Psoas muscle (tissue), 8 donors: ENCODE measurements around the gene PRKAG2. TPM values are rescaled to one million over a fixed set of nuclear protein-coding genes. Genes with fewer than 3 reads are reported as not detected.

ENCODE experiments used
- ATAC-seq, 4 donors: fragments of 200-7000 bp; cut with Tn5 transposase; one replicate each; pipeline ENCODE4 v1.9.1; 2020; ENCODE audit warnings: moderate library complexity in 3 of 4, mild to moderate bottlenecking in 2 of 4
- DNase-seq, 2 donors: peaks; one replicate each; pipeline ENCODE4 v3.0.0-alpha.2; 2020
- H3K27ac ChIP-seq: fragments of 200-600 bp; one replicate; pipeline ENCODE4 v1.8.0; 2022
- H3K27me3 ChIP-seq, 3 donors: fragments of 200-600 bp in 1 of 3; one replicate each; pipeline versions ENCODE4 v1.6.1 to v1.8.0; 2013 to 2022; ENCODE audit warnings: low read length in 2 of 3, mild to moderate bottlenecking in 2 of 3, moderate library complexity in 1 of 3; ENCODE audit not compliant: insufficient read depth in 3 of 3
- H3K36me3 ChIP-seq, 2 donors: fragments of 200-600 bp in 1 of 2; one replicate each; pipeline versions ENCODE4 v1.6.1 to v1.8.0; 2013 to 2022; ENCODE audit warnings: low read depth in 1 of 2, mild to moderate bottlenecking in 1 of 2, moderate library complexity in 1 of 2; ENCODE audit not compliant: insufficient read depth in 1 of 2
- H3K4me1 ChIP-seq: fragments of 200-600 bp; one replicate; pipeline ENCODE4 v1.8.0; 2022
- H3K4me3 ChIP-seq: fragments of 200-600 bp; one replicate; pipeline ENCODE4 v1.8.0; 2022; ENCODE audit warnings: mild to moderate bottlenecking
- H3K9me3 ChIP-seq: fragments of 200-600 bp; one replicate; pipeline ENCODE4 v1.8.0; 2022
- WGBS, 3 donors: extraction: QIAGEN DNeasy Blood & Tissue Kit; methylation state at CpG; one replicate each; pipeline versions ENCODE4 v1.1.6 to v1.1.7; 2013; 5-methylcytosine and 5-hydroxymethylcytosine counted together
- intact Hi-C, 2 donors: fragments of 100-400 bp; cut with DNase I; formaldehyde crosslinking; loops; one replicate each; pipeline versions ENCODE4 v1.11.0 to v1.14.2; 2022
- polyA plus RNA-seq, 3 donors: library from polyadenylated mRNA; stranded (reverse); fragments of 200-250 nt; gene quantifications; one replicate each; pipeline ENCODE4 v1.2.3, GENCODE V29; 2013
- total RNA-seq, 4 donors: library from RNA; stranded (reverse); fragmentation: NEBNext Ultra II Directional in 2 of 4; extraction: Animal tissue kit (Norgen Biotek cat#: 25700) in 2 of 4; gene quantifications; one replicate each; pipeline versions ENCODE4 v1.2.1 to v1.2.4, GENCODE V29; 2021 to 2023
- TF ChIP-seq, protein P1 (sequence below): fragments of 200-600 bp; IDR thresholded peaks from one replicate; pipeline ENCODE4 v1.8.0; 2022; ENCODE audit warnings: antibody characterized with exemption
- donor health status: healthy with polysubstance abuse.
- donor health status: DM: no; HTN: no; CAD: no; lungs with moderate emphysema.
- donor health status: Bipolar disorder and iron deficiency.
- donor health status: healthy.
- donor health status: DM: yes; HTN: yes; CAD: no.
- donor health status: DM: no; HTN: no; CAD: no.
- donor health status: DM: no; HTN: no; CAD: no.
- donor health status: DM: yes; HTN: yes; CAD: no.

Gene PRKAG2
- total and polyA plus RNA-seq, 7 donors, result 9.3 to 143 (median 19.8) TPM

- no peak for DNase-seq
Measured at GRCh38 chr7:151628846-151629604, 247.9 kb downstream of the PRKAG2 start.

GRCh38 chr7:151626422-151627115, 250.3 kb downstream of the PRKAG2 start:
- DNase-seq (peak; percentile 30 to 68), ATAC-seq (peak; percentile 91 to 95 (median 93))
- no peaks in the 10 kb centered on the region for H3K9me3 ChIP-seq
- no peaks in the 10 kb centered on the region for H3K27me3 ChIP-seq
- TF ChIP-seq, protein P1, sequence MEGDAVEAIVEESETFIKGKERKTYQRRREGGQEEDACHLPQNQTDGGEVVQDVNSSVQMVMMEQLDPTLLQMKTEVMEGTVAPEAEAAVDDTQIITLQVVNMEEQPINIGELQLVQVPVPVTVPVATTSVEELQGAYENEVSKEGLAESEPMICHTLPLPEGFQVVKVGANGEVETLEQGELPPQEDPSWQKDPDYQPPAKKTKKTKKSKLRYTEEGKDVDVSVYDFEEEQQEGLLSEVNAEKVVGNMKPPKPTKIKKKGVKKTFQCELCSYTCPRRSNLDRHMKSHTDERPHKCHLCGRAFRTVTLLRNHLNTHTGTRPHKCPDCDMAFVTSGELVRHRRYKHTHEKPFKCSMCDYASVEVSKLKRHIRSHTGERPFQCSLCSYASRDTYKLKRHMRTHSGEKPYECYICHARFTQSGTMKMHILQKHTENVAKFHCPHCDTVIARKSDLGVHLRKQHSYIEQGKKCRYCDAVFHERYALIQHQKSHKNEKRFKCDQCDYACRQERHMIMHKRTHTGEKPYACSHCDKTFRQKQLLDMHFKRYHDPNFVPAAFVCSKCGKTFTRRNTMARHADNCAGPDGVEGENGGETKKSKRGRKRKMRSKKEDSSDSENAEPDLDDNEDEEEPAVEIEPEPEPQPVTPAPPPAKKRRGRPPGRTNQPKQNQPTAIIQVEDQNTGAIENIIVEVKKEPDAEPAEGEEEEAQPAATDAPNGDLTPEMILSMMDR, result peak; percentile 66
- no peak overlapping the region for H3K27ac ChIP-seq
- H3K4me1 ChIP-seq, result peaks cover 9% of the 10 kb centered on the region
- H3K4me3 ChIP-seq, result no peak overlapping the region
- intact Hi-C loops, result loop anchor here (1.0 to 2.0 kb wide), 2 partner anchors 132 to 135 kb away; no protein-coding TSS in a partner anchor
- H3K36me3 ChIP-seq, result peaks cover 0 to 4% of the 10 kb centered on the region in 2 donors
- 59 to 73% (median 63%) methylated on average over 11 of the region's 11 CpGs for WGBS, 3 donors

More at GRCh38 chr7:151628846-151629604, 247.9 kb downstream of the PRKAG2 start:
- ATAC-seq, result no peak
- Histone ChIP-seq H3K36me3 (no peaks in the 10 kb centered on the region), H3K9me3 (peaks cover 4% of the 10 kb centered on the region), H3K27me3 (no peaks in the 10 kb centered on the region), H3K27ac (no peak overlapping the region), H3K4me1 (peaks cover 9% of the 10 kb centered on the region), H3K4me3 (no peak overlapping the region)
- TF ChIP-seq, protein P1, result no peak
- intact Hi-C loops, result no loop called here
- WGBS, 3 donors, result 90 to 93% (median 91%) methylated on average over 17 of the region's 17 CpGs

GRCh38 chr7:151625606-151626005, 251.3 kb downstream of the PRKAG2 start:
- Histone ChIP-seq H3K9me3 (no peaks in the 10 kb centered on the region), H3K4me1 (peaks cover 1% of the 10 kb centered on the region), H3K27ac (no peak overlapping the region), H3K4me3 (no peak overlapping the region), H3K27me3 (no peaks in the 10 kb centered on the region), H3K36me3 (peaks cover 0 to 4% of the 10 kb centered on the region in 2 donors)
- TF ChIP-seq, protein P1, result no peak
- ATAC-seq (peak in 1 of 4 donors; percentile 27), DNase-seq (no peak)
- 74 to 79% (median 76%) methylated on average over 9 of the region's 9 CpGs for WGBS, 3 donors
- intact Hi-C loops, result loop anchor here (1.0 to 2.0 kb wide), 2 partner anchors 133 to 136 kb away; no protein-coding TSS in a partner anchor

- DNase-seq, result no peak
- H3K9me3 ChIP-seq, result no peaks in the 10 kb centered on the region
- intact Hi-C loops, result no loop called here
- H3K27me3 ChIP-seq, result no peaks in the 10 kb centered on the region
- H3K4me3 ChIP-seq, result no peak overlapping the region
- H3K27ac ChIP-seq, result no peak overlapping the region
- peaks cover 0 to 4% of the 10 kb centered on the region in 2 donors for H3K36me3 ChIP-seq
- no peak for ATAC-seq
- WGBS, 3 donors, result 92 to 94% (median 94%) methylated on average over 18 of the region's 18 CpGs
- no peaks in the 10 kb centered on the region for H3K4me1 ChIP-seq
- TF ChIP-seq, protein P1, result no peak
Measured at GRCh38 chr7:151624246-151624928, 252.5 kb downstream of the PRKAG2 start.
